Esophagus muscularis mucosa (tissue), 4 donors: ENCODE measurements around the gene CAMKMT. TPM values are rescaled to one million over a fixed set of nuclear protein-coding genes. Genes with fewer than 3 reads are reported as not detected.

Experiments
- DNase-seq: peaks from one replicate; pipeline ENCODE4 v3.0.0-alpha.2; 2017; ENCODE audit errors: extremely low spot score
- H3K27ac ChIP-seq, 4 donors: fragments of 200-600 bp; sonication (generic); replicated peaks in 1 of 4; 1 replicate in 3 of 4; 2 replicates in 1 of 4; pipeline ENCODE4 v1.5.1; 2016 to 2019; ENCODE audit warnings: mild to moderate bottlenecking in 1 of 4
- H3K27me3 ChIP-seq, 4 donors: fragments of 200-600 bp; sonication (generic); one replicate each; pipeline versions ENCODE4 v1.5.1 to v1.6.0; 2016 to 2019
- H3K36me3 ChIP-seq, 4 donors: fragments of 200-600 bp; sonication (generic); one replicate each; pipeline ENCODE4 v1.5.1; 2016 to 2019
- H3K4me1 ChIP-seq, 4 donors: fragments of 200-600 bp; sonication (generic); one replicate each; pipeline ENCODE4 v1.5.1; 2016 to 2019
- H3K4me3 ChIP-seq, 4 donors: fragments of 200-600 bp; sonication (generic); 1 replicate in 2 of 4; 2 replicates in 2 of 4; pipeline ENCODE4 v1.5.1; 2016 to 2019; ENCODE audit warnings: mild to moderate bottlenecking in 4 of 4, moderate library complexity in 1 of 4
- H3K9me3 ChIP-seq, 4 donors: fragments of 200-600 bp; sonication (generic); 1 replicate in 3 of 4; 2 replicates in 1 of 4; pipeline ENCODE4 v1.5.1; 2016 to 2019
- CTCF ChIP-seq, 3 experiments: fragments of 200-600 bp in 2 of 3; fragments of 450-650 bp in 1 of 3; sonication (generic) in 2 of 3; IDR thresholded peaks; one replicate each; pipeline ENCODE4 v1.5.1; 2017 to 2019; ENCODE audit warnings: antibody characterized with exemption in 3 of 3, mild to moderate bottlenecking in 2 of 3, moderate library complexity in 1 of 3
- EP300 ChIP-seq: sonication (generic); formaldehyde crosslinking; IDR thresholded peaks from one replicate; pipeline ENCODE4 v1.6.1; 2017; ENCODE audit warnings: antibody characterized with exemption
- POLR2A ChIP-seq: fragments of 450-650 bp; IDR thresholded peaks from one replicate; pipeline ENCODE4 v1.6.1; 2017; ENCODE audit warnings: antibody characterized with exemption, moderate library complexity, mild to moderate bottlenecking, low read depth
- POLR2AphosphoS5 ChIP-seq, 2 donors: sonication (generic); formaldehyde crosslinking; IDR thresholded peaks; one replicate each; pipeline ENCODE4 v1.6.1; 2017; ENCODE audit warnings: antibody characterized with exemption in 2 of 2
- WGBS: methylation state at CpG from one replicate; pipeline ENCODE4 v1.1.5; 2018; 5-methylcytosine and 5-hydroxymethylcytosine counted together
- intact Hi-C: fragments of 100-400 bp; cut with DNase I; formaldehyde crosslinking; loops from one replicate; pipeline ENCODE4 v1.15.1; 2023
- total RNA-seq, 4 donors: library from RNA; depleted of rRNA; stranded (reverse); fragments of >200 nt; gene quantifications; one replicate each; pipeline versions ENCODE4 v1.1.0 to v1.2.1, GENCODE V29; 2016

CAMKMT gene
- total RNA-seq, 4 donors from 2014 or later, result 5.8 to 8.3 (median 6.9) TPM

- Histone ChIP-seq H3K36me3 (no peaks in the 10 kb centered on the region), H3K27me3 (no peaks in the 10 kb centered on the region), H3K4me3 (no peak overlapping the region), H3K27ac (no peak overlapping the region), H3K9me3 (peaks cover 0 to 16% (median 12%) of the 10 kb centered on the region in 4 donors), H3K4me1 (peaks cover 3 to 10% (median 7%) of the 10 kb centered on the region in 4 donors)
- WGBS, result 70% methylated on average over 20 of the region's 20 CpGs
- intact Hi-C loops, result no loop called here
- no peak for DNase-seq
- no peak for TF ChIP-seq POLR2AphosphoS5 (IDR thresholded peaks at IDR 0.05)
- TF ChIP-seq EP300, result no peak
- TF ChIP-seq CTCF (IDR thresholded peaks at IDR 0.05), result no peak
- no peak for TF ChIP-seq POLR2A
Measured at GRCh38 chr2:44778671-44779476, 417.1 kb downstream of the CAMKMT start.

DNA sequence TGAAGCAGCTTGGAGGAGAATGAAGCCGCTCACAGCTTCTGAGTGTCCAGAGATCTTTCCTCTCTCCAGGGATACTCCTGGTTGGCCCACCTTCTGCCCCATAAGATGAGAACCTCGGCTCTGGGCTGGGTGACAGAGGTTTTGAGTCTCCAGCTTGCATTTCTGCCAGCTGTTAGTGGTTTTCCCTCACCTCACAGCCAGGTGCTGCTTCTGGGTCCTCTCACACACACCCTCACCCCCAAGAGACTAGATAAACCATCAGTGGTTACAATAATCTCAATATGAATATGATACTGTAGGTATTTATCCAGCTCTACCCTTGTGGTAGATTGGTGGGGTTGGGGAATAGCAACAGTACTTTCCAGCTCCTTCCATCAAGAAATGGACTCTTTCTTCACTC is 418.0 kb downstream of the CAMKMT start:
- DNase-seq, result no peak
- H3K9me3 ChIP-seq, result peaks cover 0 to 16% (median 12%) of the 10 kb centered on the region in 4 donors
- H3K4me3 ChIP-seq, result no peak overlapping the region
- intact Hi-C loops, result no loop called here
- H3K4me1 ChIP-seq, result peaks cover 3 to 10% (median 7%) of the 10 kb centered on the region in 4 donors
- H3K27me3 ChIP-seq, result no peaks in the 10 kb centered on the region
- H3K27ac ChIP-seq, result no peak overlapping the region
- WGBS, result 100% methylated on average over 2 of the region's 2 CpGs
- no peak for TF ChIP-seq EP300
- no peak for TF ChIP-seq CTCF (IDR thresholded peaks at IDR 0.05)
- TF ChIP-seq POLR2A, result no peak
- TF ChIP-seq POLR2AphosphoS5 (IDR thresholded peaks at IDR 0.05), result no peak
- H3K36me3 ChIP-seq, result no peaks in the 10 kb centered on the region

GRCh38 chr2:44780406-44780805 is 418.7 kb downstream of the CAMKMT start:
- Histone ChIP-seq H3K4me3 (no peak overlapping the region), H3K27ac (no peak overlapping the region), H3K36me3 (no peaks in the 10 kb centered on the region), H3K27me3 (no peaks in the 10 kb centered on the region), H3K4me1 (peaks cover 3 to 10% (median 7%) of the 10 kb centered on the region in 4 donors), H3K9me3 (peaks cover 0 to 16% (median 12%) of the 10 kb centered on the region in 4 donors)
- WGBS, result 95% methylated on average over 6 of the region's 7 CpGs
- DNase-seq, result no peak
- no peak for TF ChIP-seq CTCF (IDR thresholded peaks at IDR 0.05)
- TF ChIP-seq EP300, result no peak
- TF ChIP-seq POLR2AphosphoS5 (IDR thresholded peaks at IDR 0.05), result no peak
- no peak for TF ChIP-seq POLR2A
- intact Hi-C loops, result no loop called here

DNA sequence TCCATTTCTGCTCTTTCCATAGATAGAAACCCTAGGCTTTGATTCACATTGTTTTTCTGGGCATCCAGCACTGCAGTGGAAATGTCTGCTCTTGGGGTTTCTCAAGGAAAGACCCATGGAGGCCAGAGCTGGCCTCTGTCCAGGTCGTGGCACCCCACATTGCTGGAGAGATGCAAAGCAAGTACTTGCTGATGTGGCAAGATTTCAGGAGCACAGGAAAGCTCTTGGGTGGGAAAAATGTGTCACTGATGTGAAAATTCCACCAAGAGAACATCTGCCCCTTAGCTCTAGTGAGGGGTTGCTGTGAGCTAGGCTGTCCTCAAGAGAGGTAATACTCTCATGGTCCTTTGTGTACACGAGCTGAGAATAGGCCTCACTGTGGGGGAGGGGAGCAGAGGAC is 423.7 kb downstream of the CAMKMT start:
- no peaks in the 10 kb centered on the region for H3K4me1 ChIP-seq
- no peak for DNase-seq
- no peaks in the 10 kb centered on the region for H3K36me3 ChIP-seq
- no peak overlapping the region for H3K4me3 ChIP-seq
- no peak overlapping the region for H3K27ac ChIP-seq
- intact Hi-C loops, result no loop called here
- WGBS, result 37% methylated on average over 2 of the region's 2 CpGs
- peaks cover 0 to 12% (median 0%) of the 10 kb centered on the region in 4 donors for H3K27me3 ChIP-seq
- H3K9me3 ChIP-seq, result peaks cover 0 to 15% (median 6%) of the 10 kb centered on the region in 4 donors
- no peak for TF ChIP-seq POLR2A
- no peak for TF ChIP-seq EP300
- TF ChIP-seq CTCF (IDR thresholded peaks at IDR 0.05), result no peak
- TF ChIP-seq POLR2AphosphoS5 (IDR thresholded peaks at IDR 0.05), result no peak
